ENCODE results near the gene FSD1.

Gene FSD1

GRCh38 chr19:4337906-4338440 is 33.6 kb downstream of the FSD1 start:
- TF ChIP-seq TAF1 (IDR thresholded peaks at IDR 0.05; ENCODE audit: borderline replicate concordance, insufficient read depth, low read length) (no peak), POLR2AphosphoS5 (IDR thresholded peaks at IDR 0.05; ENCODE audit: low read depth, low read length) (no peak), FOXP2 (optimal IDR thresholded peaks at IDR 0.05; ENCODE audit: borderline replicate concordance, extremely low read depth, extremely low read length, insufficient read depth) (no peak), SIN3A (IDR thresholded peaks at IDR 0.05; ENCODE audit: borderline replicate concordance, insufficient read depth, low read length) (no peak), REST (IDR thresholded peaks at IDR 0.05; ENCODE audit: insufficient read depth in 1 of 2, low read depth in 2 of 2, low read length in 2 of 2) (no peak)

- no peak for TF ChIP-seq FOXP2 (optimal IDR thresholded peaks at IDR 0.05; ENCODE audit: borderline replicate concordance, extremely low read depth, extremely low read length, insufficient read depth)
- TF ChIP-seq POLR2AphosphoS5 (IDR thresholded peaks at IDR 0.05; ENCODE audit: low read depth, low read length) = no peak
- no peak for TF ChIP-seq TAF1 (IDR thresholded peaks at IDR 0.05; ENCODE audit: borderline replicate concordance, insufficient read depth, low read length)
- no peak for TF ChIP-seq SIN3A (IDR thresholded peaks at IDR 0.05; ENCODE audit: borderline replicate concordance, insufficient read depth, low read length)
- no peak for TF ChIP-seq REST (IDR thresholded peaks at IDR 0.05; ENCODE audit: insufficient read depth in 1 of 2, low read depth in 2 of 2, low read length in 2 of 2)
Observed at GRCh38 chr19:4338441-4339355, 34.3 kb downstream of the FSD1 start, which contains the start of gene STAP2. TSS of gene STAP2 (minus strand) at chr19:4338827. CDS start at chr19:4338753, 74 bp downstream.

GRCh38 chr19:4342314-4342614 is 37.9 kb downstream of the FSD1 start:
- TF ChIP-seq TAF1 (IDR thresholded peaks at IDR 0.05; ENCODE audit: borderline replicate concordance, insufficient read depth, low read length) (no peak), FOXP2 (optimal IDR thresholded peaks at IDR 0.05; ENCODE audit: borderline replicate concordance, extremely low read depth, extremely low read length, insufficient read depth) (no peak), REST (IDR thresholded peaks at IDR 0.05; ENCODE audit: insufficient read depth in 1 of 2, low read depth in 2 of 2, low read length in 2 of 2) (no peak), POLR2AphosphoS5 (IDR thresholded peaks at IDR 0.05; ENCODE audit: low read depth, low read length) (no peak), SIN3A (IDR thresholded peaks at IDR 0.05; ENCODE audit: borderline replicate concordance, insufficient read depth, low read length) (no peak)

- peak; percentile 57 for TF ChIP-seq TAF1 (IDR thresholded peaks at IDR 0.05; ENCODE audit: borderline replicate concordance, insufficient read depth, low read length)
- no peak for TF ChIP-seq FOXP2 (optimal IDR thresholded peaks at IDR 0.05; ENCODE audit: borderline replicate concordance, extremely low read depth, extremely low read length, insufficient read depth)
- TF ChIP-seq SIN3A (IDR thresholded peaks at IDR 0.05; ENCODE audit: borderline replicate concordance, insufficient read depth, low read length) = no peak
- peak; percentile 98 for TF ChIP-seq POLR2AphosphoS5 (IDR thresholded peaks at IDR 0.05; ENCODE audit: low read depth, low read length)
- no peak for TF ChIP-seq REST (IDR thresholded peaks at IDR 0.05; ENCODE audit: insufficient read depth in 1 of 2, low read depth in 2 of 2, low read length in 2 of 2)
Observed at GRCh38 chr19:4342615-4343369, 38.4 kb downstream of the FSD1 start.

Data from PFSK-1 (cell line).